Measurements from ENCODE around the gene CUX1.

The CUX1 gene

GRCh38 chr7:101999393-101999792 is 182.0 kb downstream of the CUX1 start:
- Histone ChIP-seq H3K27ac (no peak overlapping the region), H3K36me3 (no peaks in the 10 kb centered on the region), H3K4me3 (ENCODE audit: low read depth in 1 of 2, low read length in 1 of 2) (no peak overlapping the region), H3K27me3 (no peaks in the 10 kb centered on the region), H3K9me3 (no peaks in the 10 kb centered on the region), H3K4me1 (ENCODE audit: control insufficient read depth in 1 of 2, insufficient read depth in 1 of 2, low read depth in 1 of 2, low read length in 1 of 2) (peaks cover 22 to 27% of the 10 kb centered on the region in 2 experiments)
- no peak for TF ChIP-seq CTCF (IDR thresholded peaks at IDR 0.05)

GRCh38 chr7:102000123-102000522 is 182.7 kb downstream of the CUX1 start:
- Histone ChIP-seq H3K36me3 (no peaks in the 10 kb centered on the region), H3K9me3 (no peaks in the 10 kb centered on the region), H3K27me3 (no peaks in the 10 kb centered on the region), H3K27ac (no peak overlapping the region), H3K4me3 (ENCODE audit: low read depth in 1 of 2, low read length in 1 of 2) (no peak overlapping the region), H3K4me1 (ENCODE audit: control insufficient read depth in 1 of 2, insufficient read depth in 1 of 2, low read depth in 1 of 2, low read length in 1 of 2) (peaks cover 22 to 27% of the 10 kb centered on the region in 2 experiments)
- TF ChIP-seq CTCF (IDR thresholded peaks at IDR 0.05) = no peak

- no peak for TF ChIP-seq CTCF (IDR thresholded peaks at IDR 0.05)
- Histone ChIP-seq H3K36me3 (peaks cover 7% of the 10 kb centered on the region), H3K27me3 (no peaks in the 10 kb centered on the region), H3K9me3 (no peaks in the 10 kb centered on the region), H3K27ac (no peak overlapping the region), H3K4me1 (ENCODE audit: control insufficient read depth in 1 of 2, insufficient read depth in 1 of 2, low read depth in 1 of 2, low read length in 1 of 2) (no peaks in the 10 kb centered on the region), H3K4me3 (ENCODE audit: low read depth in 1 of 2, low read length in 1 of 2) (no peak overlapping the region)
These were observed 186.8 kb downstream of the CUX1 start for GRCh38 chr7:102004229-102004628.

GRCh38 chr7:102004848-102005247 is 187.4 kb downstream of the CUX1 start:
- H3K27me3 ChIP-seq = no peaks in the 10 kb centered on the region
- peaks cover 11% of the 10 kb centered on the region for H3K36me3 ChIP-seq
- no peaks in the 10 kb centered on the region for H3K9me3 ChIP-seq
- no peaks in the 10 kb centered on the region for H3K4me1 ChIP-seq (ENCODE audit: control insufficient read depth in 1 of 2, insufficient read depth in 1 of 2, low read depth in 1 of 2, low read length in 1 of 2)
- H3K4me3 ChIP-seq (ENCODE audit: low read depth in 1 of 2, low read length in 1 of 2) = no peak overlapping the region
- H3K27ac ChIP-seq = no peak overlapping the region
- TF ChIP-seq CTCF (IDR thresholded peaks at IDR 0.05) = no peak

GRCh38 chr7:102005933-102006480 is 188.6 kb downstream of the CUX1 start:
- Histone ChIP-seq H3K36me3 (peaks cover 11% of the 10 kb centered on the region), H3K4me1 (ENCODE audit: control insufficient read depth in 1 of 2, insufficient read depth in 1 of 2, low read depth in 1 of 2, low read length in 1 of 2) (no peaks in the 10 kb centered on the region), H3K27me3 (no peaks in the 10 kb centered on the region), H3K4me3 (ENCODE audit: low read depth in 1 of 2, low read length in 1 of 2) (no peak overlapping the region), H3K27ac (no peak overlapping the region), H3K9me3 (no peaks in the 10 kb centered on the region)
- no peak for TF ChIP-seq CTCF (IDR thresholded peaks at IDR 0.05)

GRCh38 chr7:102006695-102007094 is 189.3 kb downstream of the CUX1 start:
- Histone ChIP-seq H3K9me3 (no peaks in the 10 kb centered on the region), H3K4me3 (ENCODE audit: low read depth in 1 of 2, low read length in 1 of 2) (no peak overlapping the region), H3K27ac (no peak overlapping the region), H3K36me3 (peaks cover 11% of the 10 kb centered on the region), H3K4me1 (ENCODE audit: control insufficient read depth in 1 of 2, insufficient read depth in 1 of 2, low read depth in 1 of 2, low read length in 1 of 2) (no peaks in the 10 kb centered on the region), H3K27me3 (no peaks in the 10 kb centered on the region)
- no peak for TF ChIP-seq CTCF (IDR thresholded peaks at IDR 0.05)

Measured in neutrophil (primary cell).